H9 (cell line): Measurements from ENCODE around the gene AKAP12. TPM values are rescaled to one million over a fixed set of nuclear protein-coding genes. Genes with fewer than 3 reads are reported as not detected.
"Not testable (repeated sequence)": the region's sequence is repeated elsewhere in the genome, so short reads cannot be mapped to it uniquely, and the experiment has no call there.

Experiments used
- DNase-seq: peaks from one replicate; pipeline ENCODE4 v3.0.0-alpha.2; 2017
- H2AFZ ChIP-seq: one replicate; pipeline ENCODE4 v1.6.1; 2013; ENCODE audit warnings: mild to moderate bottlenecking, low read length, control low read depth, moderate library complexity
- H2AK5ac ChIP-seq: 2 replicates; pipeline ENCODE4 v1.6.1; 2013; ENCODE audit warnings: low read length, control low read depth, mixed read lengths; ENCODE audit not compliant: insufficient read length
- H2BK120ac ChIP-seq: one replicate; pipeline ENCODE4 v1.6.1; 2013; ENCODE audit warnings: low read depth, mild to moderate bottlenecking, low read length, control low read depth, inconsistent platforms; ENCODE audit not compliant: poor library complexity, severe bottlenecking
- H2BK12ac ChIP-seq: 2 replicates; pipeline ENCODE4 v1.6.1; 2013; ENCODE audit warnings: low read length, control low read depth, mixed read lengths, low read depth; ENCODE audit not compliant: insufficient read length
- H2BK15ac ChIP-seq: 2 replicates; pipeline ENCODE4 v1.6.1; 2013; ENCODE audit warnings: low read depth, low read length, control low read depth
- H2BK20ac ChIP-seq: one replicate; pipeline ENCODE4 v1.6.1; 2013; ENCODE audit warnings: low read depth, mild to moderate bottlenecking, low read length, control low read depth, inconsistent platforms; ENCODE audit not compliant: poor library complexity, severe bottlenecking
- H2BK5ac ChIP-seq: 2 replicates; pipeline ENCODE4 v1.6.1; 2013; ENCODE audit warnings: low read length, control low read depth, mixed read lengths; ENCODE audit not compliant: insufficient read length
- H3K14ac ChIP-seq: 2 replicates; pipeline ENCODE4 v1.6.1; 2013; ENCODE audit warnings: low read length, control low read depth; ENCODE audit not compliant: insufficient read depth
- H3K18ac ChIP-seq: 2 replicates; pipeline ENCODE4 v1.6.1; 2013; ENCODE audit warnings: low read depth, mild to moderate bottlenecking, mixed read lengths, low read length, control low read depth; ENCODE audit not compliant: insufficient read length
- H3K23ac ChIP-seq: 2 replicates; pipeline ENCODE4 v1.6.1; 2013; ENCODE audit warnings: low read length, control low read depth, mixed read lengths, low read depth; ENCODE audit not compliant: insufficient read length
- H3K23me2 ChIP-seq: 2 replicates; pipeline ENCODE4 v1.6.1; 2013; ENCODE audit warnings: low read depth, mild to moderate bottlenecking, mixed read lengths, low read length, control low read depth; ENCODE audit not compliant: insufficient read length, poor library complexity, severe bottlenecking
- H3K27ac ChIP-seq: 2 replicates; pipeline ENCODE4 v1.5.1; 2013; ENCODE audit warnings: low read length, control low read depth, mixed read lengths, low read depth; ENCODE audit not compliant: insufficient read length
- H3K27me3 ChIP-seq: 2 replicates; pipeline ENCODE4 v1.6.1; 2013; ENCODE audit warnings: low read length, control low read depth, inconsistent platforms; ENCODE audit not compliant: insufficient read depth
- H3K4ac ChIP-seq: 2 replicates; pipeline ENCODE4 v1.6.1; 2013; ENCODE audit warnings: low read depth, mild to moderate bottlenecking, control low read depth, inconsistent platforms, low read length, moderate library complexity
- H3K4me1 ChIP-seq: 2 replicates; pipeline ENCODE4 v1.6.1; 2013; ENCODE audit warnings: low read length, control low read depth, inconsistent platforms; ENCODE audit not compliant: insufficient read depth
- H3K4me2 ChIP-seq: 2 replicates; pipeline ENCODE4 v1.6.1; 2013; ENCODE audit warnings: low read length, control low read depth, mixed read lengths; ENCODE audit not compliant: insufficient read length, insufficient read depth
- H3K56ac ChIP-seq: 2 replicates; pipeline ENCODE4 v1.6.1; 2013; ENCODE audit warnings: low read depth, mild to moderate bottlenecking, mixed read lengths, low read length, control low read depth; ENCODE audit not compliant: insufficient read length
- H3K79me1 ChIP-seq: 2 replicates; pipeline ENCODE4 v1.6.1; 2013; ENCODE audit warnings: low read depth, mild to moderate bottlenecking, moderate library complexity, low read length, control low read depth, inconsistent platforms; ENCODE audit not compliant: insufficient read depth, poor library complexity, severe bottlenecking
- H3K79me2 ChIP-seq: 2 replicates; pipeline ENCODE4 v1.6.1; 2013; ENCODE audit warnings: low read length, control low read depth, inconsistent platforms; ENCODE audit not compliant: insufficient read depth
- H3K9ac ChIP-seq: 2 replicates; pipeline ENCODE4 v1.6.1; 2013; ENCODE audit warnings: low read length, control low read depth, mixed read lengths; ENCODE audit not compliant: insufficient read length; ENCODE audit errors: extremely low read depth
- H3K9me3 ChIP-seq: one replicate; pipeline ENCODE4 v1.6.1; 2013; ENCODE audit warnings: low read depth, low read length, inconsistent platforms; ENCODE audit not compliant: control insufficient read depth
- H3T11ph ChIP-seq: one replicate; pipeline ENCODE4 v1.6.1; 2013; ENCODE audit warnings: mild to moderate bottlenecking, low read length, control low read depth, inconsistent platforms
- H4K20me1 ChIP-seq: one replicate; pipeline ENCODE4 v1.6.1; 2013; ENCODE audit not compliant: control insufficient read depth, insufficient read length, insufficient read depth
- H4K5ac ChIP-seq: 2 replicates; pipeline ENCODE4 v1.6.1; 2013; ENCODE audit warnings: low read depth, mild to moderate bottlenecking, mixed read lengths, low read length, control low read depth; ENCODE audit not compliant: insufficient read length
- H4K8ac ChIP-seq: replicated peaks from 2 replicates; pipeline ENCODE4 v1.6.1; 2013; ENCODE audit warnings: low read length, control low read depth, mixed read lengths, low read depth; ENCODE audit not compliant: insufficient read length
- H4K91ac ChIP-seq: 2 replicates; pipeline ENCODE4 v1.6.1; 2013; ENCODE audit warnings: low read depth, mild to moderate bottlenecking, moderate library complexity, mixed read lengths, low read length, control low read depth; ENCODE audit not compliant: insufficient read length
- H3K27ac Mint-ChIP-seq, 3 experiments: 2 replicates in 2 of 3; 3 replicates in 1 of 3; pipeline ENCODE4 v1.8.0; 2020 to 2021; ENCODE audit warnings: mixed read lengths in 3 of 3, mild to moderate bottlenecking in 1 of 3, moderate library complexity in 1 of 3
- H3K27me3 Mint-ChIP-seq: 2 replicates; pipeline ENCODE4 v1.8.0; 2021; ENCODE audit warnings: low read depth, mild to moderate bottlenecking, moderate library complexity, mixed read lengths
- H3K36me3 Mint-ChIP-seq, 3 experiments: 2 replicates in 2 of 3; 3 replicates in 1 of 3; pipeline ENCODE4 v1.8.0; 2020 to 2021; ENCODE audit warnings: low read depth in 3 of 3, mixed read lengths in 3 of 3; ENCODE audit not compliant: insufficient read depth in 1 of 3
- H3K4me1 Mint-ChIP-seq, 2 experiments: 2 replicates each; pipeline ENCODE4 v1.8.0; 2020; ENCODE audit warnings: mixed read lengths in 2 of 2
- H3K4me3 Mint-ChIP-seq, 2 experiments: 2 replicates in 1 of 2; 3 replicates in 1 of 2; pipeline ENCODE4 v1.8.0; 2020 to 2021; ENCODE audit warnings: mild to moderate bottlenecking in 2 of 2, mixed read lengths in 2 of 2, moderate library complexity in 1 of 2
- H3K9me3 Mint-ChIP-seq, 2 experiments: 2 replicates in 1 of 2; 3 replicates in 1 of 2; pipeline ENCODE4 v1.8.0; 2020; ENCODE audit warnings: mild to moderate bottlenecking in 2 of 2, mixed read lengths in 2 of 2, moderate library complexity in 1 of 2
- WGBS: extraction: QIAGEN DNeasy Blood & Tissue Kit; methylation state at CpG from one replicate; pipeline ENCODE4 v1.1.7; 2013; ENCODE audit warnings: missing lambda C conversion rate, low lambda C conversion rate, mixed read lengths; ENCODE audit not compliant: insufficient read length; ENCODE audit errors: extremely low coverage; 5-methylcytosine and 5-hydroxymethylcytosine counted together
- total RNA-seq: library from RNA; stranded (reverse); gene quantifications from 2 replicates; pipeline ENCODE4 v1.2.1, GENCODE V29; 2021
- TF ChIP-seq, protein P1 (sequence below): fragments of 200-600 bp; sonication (generic); conservative IDR thresholded peaks from 3 replicates; pipeline ENCODE4 v1.8.0; 2021; ENCODE audit warnings: antibody characterized with exemption, mild to moderate bottlenecking

AKAP12 gene
- total RNA-seq, 1 experiment from 2014 or later, result 52.3 TPM

GRCh38 chr6:151341476-151342195 is 101.9 kb downstream of the AKAP12 start:
- Histone ChIP-seq H3K4me2 (no peak overlapping the region), H3K79me2 (no peaks in the 10 kb centered on the region), H2BK120ac (no peak overlapping the region), H3K79me1 (no peaks in the 10 kb centered on the region), H4K20me1 (no peaks in the 10 kb centered on the region), H3K4ac (no peak overlapping the region), H3K4me1 (no peaks in the 10 kb centered on the region), H2BK5ac (no peak overlapping the region), H3K27me3 (no peaks in the 10 kb centered on the region), H4K8ac (no peak overlapping the region), H3K23ac (no peak overlapping the region), H2BK20ac (no peak overlapping the region), H4K5ac (no peak overlapping the region), H3K9ac (no peak overlapping the region), H4K91ac (no peak overlapping the region), H2BK15ac (no peak overlapping the region), H3K9me3 (no peaks in the 10 kb centered on the region), H2BK12ac (no peak overlapping the region), H3K14ac (no peak overlapping the region), H3K27ac (no peak overlapping the region), H2AK5ac (no peak overlapping the region), H3K18ac (no peak overlapping the region), H3K23me2 (no peaks in the 10 kb centered on the region), H3K56ac (no peak overlapping the region), H3T11ph (no peak overlapping the region), H2AFZ (no peak overlapping the region)
- Mint-ChIP-seq H3K9me3 (no peaks in the 10 kb centered on the region), H3K36me3 (no peaks in the 10 kb centered on the region; a peak in 1 of 7 replicates), H3K27me3 (no peaks in the 10 kb centered on the region), H3K4me1 (0 out of 4 replicates have a peak, but pooled peaks cover 0 to 4% of the 10 kb centered on the region in 2 experiments), H3K27ac (no peak overlapping the region; a peak in 2 of 7 replicates), H3K4me3 (no peak overlapping the region)
- no CpG with 5 or more reads among the region's 52 CpGs for WGBS
- DNase-seq, result no peak
- TF ChIP-seq, protein P1, sequence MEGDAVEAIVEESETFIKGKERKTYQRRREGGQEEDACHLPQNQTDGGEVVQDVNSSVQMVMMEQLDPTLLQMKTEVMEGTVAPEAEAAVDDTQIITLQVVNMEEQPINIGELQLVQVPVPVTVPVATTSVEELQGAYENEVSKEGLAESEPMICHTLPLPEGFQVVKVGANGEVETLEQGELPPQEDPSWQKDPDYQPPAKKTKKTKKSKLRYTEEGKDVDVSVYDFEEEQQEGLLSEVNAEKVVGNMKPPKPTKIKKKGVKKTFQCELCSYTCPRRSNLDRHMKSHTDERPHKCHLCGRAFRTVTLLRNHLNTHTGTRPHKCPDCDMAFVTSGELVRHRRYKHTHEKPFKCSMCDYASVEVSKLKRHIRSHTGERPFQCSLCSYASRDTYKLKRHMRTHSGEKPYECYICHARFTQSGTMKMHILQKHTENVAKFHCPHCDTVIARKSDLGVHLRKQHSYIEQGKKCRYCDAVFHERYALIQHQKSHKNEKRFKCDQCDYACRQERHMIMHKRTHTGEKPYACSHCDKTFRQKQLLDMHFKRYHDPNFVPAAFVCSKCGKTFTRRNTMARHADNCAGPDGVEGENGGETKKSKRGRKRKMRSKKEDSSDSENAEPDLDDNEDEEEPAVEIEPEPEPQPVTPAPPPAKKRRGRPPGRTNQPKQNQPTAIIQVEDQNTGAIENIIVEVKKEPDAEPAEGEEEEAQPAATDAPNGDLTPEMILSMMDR, result no peak

- H3K27ac Mint-ChIP-seq, result not testable (repeated sequence)
Measured at GRCh38 chr6:151342750-151343149, 103.0 kb downstream of the AKAP12 start.

More at GRCh38 chr6:151342750-151343149, 103.0 kb downstream of the AKAP12 start:
- DNase-seq, H3K9me3 Mint-ChIP-seq, H3K9me3 ChIP-seq, H3K4me3 Mint-ChIP-seq, H2BK20ac ChIP-seq, H4K91ac ChIP-seq, H3K14ac ChIP-seq, H3K36me3 Mint-ChIP-seq, H3K4me1 ChIP-seq, H2BK15ac ChIP-seq, H2BK12ac ChIP-seq, H3K56ac ChIP-seq, H3K4ac ChIP-seq, H3K27me3 ChIP-seq, H3K9ac ChIP-seq, H3K23ac ChIP-seq, H4K20me1 ChIP-seq, H2BK120ac ChIP-seq, H3K4me2 ChIP-seq, H3K79me1 ChIP-seq, H2AFZ ChIP-seq, H3K27ac ChIP-seq, H3K23me2 ChIP-seq, H3K79me2 ChIP-seq, H3K4me1 Mint-ChIP-seq, H3K18ac ChIP-seq, H3T11ph ChIP-seq, H2BK5ac ChIP-seq, H4K5ac ChIP-seq, H3K27me3 Mint-ChIP-seq, H4K8ac ChIP-seq, H2AK5ac ChIP-seq: not testable (repeated sequence)
- WGBS, result no CpG with 5 or more reads among the region's 10 CpGs
